ENCODE results near the gene NCOA7.
"Not testable (repeated sequence)": the region's sequence is repeated elsewhere in the genome, so short reads cannot be mapped to it uniquely, and the experiment has no call there.

The NCOA7 gene

DNA sequence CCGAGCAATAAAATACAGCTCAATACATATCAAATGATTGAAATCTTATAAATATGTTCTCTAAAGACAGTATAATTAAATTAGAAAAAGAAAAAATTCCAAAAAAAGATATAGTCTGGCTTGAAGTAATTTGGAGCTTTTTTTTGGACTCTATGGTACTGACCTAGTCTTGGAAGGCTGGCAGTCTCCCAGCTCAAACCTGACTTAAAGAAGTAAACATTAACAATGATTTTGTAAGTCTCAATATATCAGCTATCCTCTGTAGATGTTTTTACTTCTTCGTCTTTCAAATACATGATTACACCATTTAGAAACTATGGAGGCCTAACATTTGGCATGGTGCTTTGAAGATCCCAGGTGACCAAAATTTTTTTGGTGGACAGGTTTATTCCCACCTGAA, 180.0 kb downstream of the NCOA7 start:
- intact Hi-C loops (cut with DNase I; ENCODE audit: low total_unique reads): loop anchor here (10.0 kb wide), 1 partner anchor 666 kb away; the partner anchor contains the start of gene HDDC2
- H3K4me1 ChIP-seq: no peaks in the 10 kb centered on the region
- TF ChIP-seq, protein P1, sequence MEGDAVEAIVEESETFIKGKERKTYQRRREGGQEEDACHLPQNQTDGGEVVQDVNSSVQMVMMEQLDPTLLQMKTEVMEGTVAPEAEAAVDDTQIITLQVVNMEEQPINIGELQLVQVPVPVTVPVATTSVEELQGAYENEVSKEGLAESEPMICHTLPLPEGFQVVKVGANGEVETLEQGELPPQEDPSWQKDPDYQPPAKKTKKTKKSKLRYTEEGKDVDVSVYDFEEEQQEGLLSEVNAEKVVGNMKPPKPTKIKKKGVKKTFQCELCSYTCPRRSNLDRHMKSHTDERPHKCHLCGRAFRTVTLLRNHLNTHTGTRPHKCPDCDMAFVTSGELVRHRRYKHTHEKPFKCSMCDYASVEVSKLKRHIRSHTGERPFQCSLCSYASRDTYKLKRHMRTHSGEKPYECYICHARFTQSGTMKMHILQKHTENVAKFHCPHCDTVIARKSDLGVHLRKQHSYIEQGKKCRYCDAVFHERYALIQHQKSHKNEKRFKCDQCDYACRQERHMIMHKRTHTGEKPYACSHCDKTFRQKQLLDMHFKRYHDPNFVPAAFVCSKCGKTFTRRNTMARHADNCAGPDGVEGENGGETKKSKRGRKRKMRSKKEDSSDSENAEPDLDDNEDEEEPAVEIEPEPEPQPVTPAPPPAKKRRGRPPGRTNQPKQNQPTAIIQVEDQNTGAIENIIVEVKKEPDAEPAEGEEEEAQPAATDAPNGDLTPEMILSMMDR (IDR thresholded peaks at IDR 0.05): no peak
- no peak overlapping the region for H3K27ac ChIP-seq
- no peak overlapping the region for H3K4me3 ChIP-seq
- no peaks in the 10 kb centered on the region for H3K27me3 ChIP-seq
- H3K36me3 ChIP-seq: peaks cover 10 to 16% (median 11%) of the 10 kb centered on the region in 3 donors
- no peaks in the 10 kb centered on the region for H3K9me3 ChIP-seq
- DNase-seq: no peak

DNA sequence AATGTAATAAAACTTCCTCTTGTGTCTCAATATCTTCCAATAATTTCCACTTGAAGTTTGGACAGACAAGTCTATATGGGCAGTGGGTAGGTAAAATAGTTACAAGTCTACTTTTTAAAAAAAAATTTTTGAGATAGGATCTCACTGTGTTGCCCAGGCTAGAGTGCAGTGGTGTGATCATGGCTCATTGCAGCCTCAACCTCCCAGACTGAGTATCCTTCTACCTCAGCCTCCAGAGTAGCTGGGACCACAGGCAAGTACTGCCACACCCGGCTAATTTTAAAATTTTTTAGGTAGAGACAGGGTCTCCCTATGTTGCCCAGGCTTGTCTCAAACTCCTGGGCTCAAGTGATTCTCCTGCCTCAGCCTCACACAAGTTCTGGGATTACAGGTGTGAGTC, 181.7 kb downstream of the NCOA7 start:
- peaks cover 14 to 18% (median 14%) of the 10 kb centered on the region in 3 donors for H3K36me3 ChIP-seq
- not testable (repeated sequence) for H3K4me3 ChIP-seq, DNase-seq, H3K9me3 ChIP-seq, H3K4me1 ChIP-seq, H3K27me3 ChIP-seq, H3K27ac ChIP-seq
- intact Hi-C loops (cut with DNase I; ENCODE audit: low total_unique reads): loop anchor here (2.0 to 10.0 kb wide), 2 partner anchors 54 to 668 kb away; partner anchors contain the start of gene HDDC2

- intact Hi-C loops (cut with DNase I; ENCODE audit: low total_unique reads): loop anchor here (10.0 kb wide), 1 partner anchor 670 kb away; the partner anchor contains the start of gene HDDC2
- Histone ChIP-seq H3K4me3 (no peak overlapping the region), H3K9me3 (no peaks in the 10 kb centered on the region), H3K27me3 (no peaks in the 10 kb centered on the region), H3K36me3 (peaks cover 14 to 18% (median 16%) of the 10 kb centered on the region in 3 donors), H3K4me1 (no peaks in the 10 kb centered on the region), H3K27ac (no peak overlapping the region)
- TF ChIP-seq, protein P1 (IDR thresholded peaks at IDR 0.05): peak; percentile 54 to 56
- DNase-seq: no peak
These were observed 183.6 kb downstream of the NCOA7 start for GRCh38 chr6:125974214-125974866.

GRCh38 chr6:125979101-125979500, 188.3 kb downstream of the NCOA7 start:
- H3K4me3 ChIP-seq: no peak overlapping the region
- TF ChIP-seq, protein P1 (IDR thresholded peaks at IDR 0.05): no peak
- intact Hi-C loops (cut with DNase I; ENCODE audit: low total_unique reads): loop anchor here (10.0 kb wide), 1 partner anchor 674 kb away; the partner anchor contains the start of gene HDDC2
- peaks cover 14 to 18% (median 16%) of the 10 kb centered on the region in 3 donors for H3K36me3 ChIP-seq
- DNase-seq: no peak
- no peaks in the 10 kb centered on the region for H3K4me1 ChIP-seq
- no peak overlapping the region for H3K27ac ChIP-seq
- H3K9me3 ChIP-seq: no peaks in the 10 kb centered on the region
- no peaks in the 10 kb centered on the region for H3K27me3 ChIP-seq

Measured in tibial artery (tissue), 4 donors.